ENCODE results near the gene ARHGEF7.

GRCh38 chr13:111255228-111255790, 140.2 kb downstream of the ARHGEF7 start:
- TF ChIP-seq, protein P1, sequence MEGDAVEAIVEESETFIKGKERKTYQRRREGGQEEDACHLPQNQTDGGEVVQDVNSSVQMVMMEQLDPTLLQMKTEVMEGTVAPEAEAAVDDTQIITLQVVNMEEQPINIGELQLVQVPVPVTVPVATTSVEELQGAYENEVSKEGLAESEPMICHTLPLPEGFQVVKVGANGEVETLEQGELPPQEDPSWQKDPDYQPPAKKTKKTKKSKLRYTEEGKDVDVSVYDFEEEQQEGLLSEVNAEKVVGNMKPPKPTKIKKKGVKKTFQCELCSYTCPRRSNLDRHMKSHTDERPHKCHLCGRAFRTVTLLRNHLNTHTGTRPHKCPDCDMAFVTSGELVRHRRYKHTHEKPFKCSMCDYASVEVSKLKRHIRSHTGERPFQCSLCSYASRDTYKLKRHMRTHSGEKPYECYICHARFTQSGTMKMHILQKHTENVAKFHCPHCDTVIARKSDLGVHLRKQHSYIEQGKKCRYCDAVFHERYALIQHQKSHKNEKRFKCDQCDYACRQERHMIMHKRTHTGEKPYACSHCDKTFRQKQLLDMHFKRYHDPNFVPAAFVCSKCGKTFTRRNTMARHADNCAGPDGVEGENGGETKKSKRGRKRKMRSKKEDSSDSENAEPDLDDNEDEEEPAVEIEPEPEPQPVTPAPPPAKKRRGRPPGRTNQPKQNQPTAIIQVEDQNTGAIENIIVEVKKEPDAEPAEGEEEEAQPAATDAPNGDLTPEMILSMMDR (IDR thresholded peaks at IDR 0.05; ENCODE audit: low read depth, low read length) = no peak
- no peak for TF ChIP-seq EZH2phosphoT487 (IDR thresholded peaks at IDR 0.05; ENCODE audit: low read depth)

All from OCI-LY3 (cell line).